ENCODE measurements around the gene OLIG2. TPM values are rescaled to one million over a fixed set of nuclear protein-coding genes. Genes with fewer than 3 reads are reported as not detected.
A peak's percentile ranks its signal among the peaks of the same experiment; 100 is the strongest.

Gene OLIG2
- total RNA-seq, 1 experiment from 2014 or later = not detected

DNA sequence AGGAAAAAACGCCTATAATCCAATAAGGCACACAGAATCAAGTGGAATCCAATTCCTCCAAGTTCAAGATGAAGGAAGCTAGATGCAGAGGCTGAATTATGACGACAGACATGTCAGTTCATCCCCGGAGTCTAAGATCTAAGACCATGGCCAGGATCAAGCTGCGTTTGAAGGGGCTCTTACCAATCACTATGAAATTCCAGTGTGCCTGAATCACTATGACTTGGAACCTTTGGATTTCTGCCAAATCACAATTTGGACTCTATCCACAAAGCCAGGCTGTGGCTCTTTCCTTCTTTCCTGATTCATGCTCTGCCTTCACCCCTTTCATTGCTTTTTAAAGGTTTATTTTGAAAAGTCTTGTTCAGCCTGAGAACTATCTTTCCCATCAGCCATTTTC, 17.1 kb downstream of the OLIG2 start:
- intact Hi-C loops (cut with micrococcal nuclease) = no loop called here
- Histone ChIP-seq H3K9me2 (ENCODE audit: insufficient read depth) (no peaks in the 10 kb centered on the region), H2AFZ (ENCODE audit: low read depth, low read length, poor library complexity, severe bottlenecking) (no peak overlapping the region), H3K9me3 (ENCODE audit: control insufficient read depth in 1 of 2, insufficient read depth in 1 of 2, low read depth in 1 of 2, low read length in 2 of 2) (no peaks in the 10 kb centered on the region), H4K20me1 (ENCODE audit: insufficient read depth) (no peaks in the 10 kb centered on the region), H3K27me3 (ENCODE audit: insufficient read depth, low read length) (peaks cover 31% of the 10 kb centered on the region; the same call in 1 of the 2 replicates), H3K9ac (ENCODE audit: low read length) (no peak overlapping the region), H3K27ac (ENCODE audit: low read depth, low read length) (no peak overlapping the region), H3K79me2 (ENCODE audit: insufficient read depth, low read length) (no peaks in the 10 kb centered on the region), H3K36me3 (ENCODE audit: control insufficient read depth in 1 of 2, insufficient read depth in 2 of 2, low read length in 2 of 2) (no peaks in the 10 kb centered on the region), H3K4me1 (ENCODE audit: control insufficient read depth in 1 of 2, insufficient read depth in 2 of 2, low read length in 2 of 2) (peaks cover 9 to 17% of the 10 kb centered on the region in 2 experiments), H3K4me3 (replicated peaks in 1 of 2; ENCODE audit: low read depth in 1 of 2, low read length in 2 of 2) (no peak overlapping the region), H3K4me2 (ENCODE audit: low read length) (peak overlapping the region; percentile 47)
- RAD21 ChIA-PET (ENCODE audit: low non-redundant PET in 1 of 2, low total read pairs in 2 of 2, uncharacterized antibody in 2 of 2, unreplicated experiment in 2 of 2) = no interaction called here
- no TSS peak for BruUV-seq (replicated peaks)
- ATAC-seq (peak; percentile 81), DNase-seq (ENCODE audit: low read depth, low spot score) (peak; percentile 50)
- CTCF ChIA-PET = no interaction called here
- POLR2A ChIA-PET = no interaction called here
- TF ChIP-seq FOSL1 (IDR thresholded peaks at IDR 0.05; ENCODE audit: low read depth) (peak; percentile 45; the same call in 1 of the 2 replicates), JUND (IDR thresholded peaks at IDR 0.05) (peak; percentile 31; the same call in 1 of the 2 replicates), ZNF274 (IDR thresholded peaks at IDR 0.05; ENCODE audit: low read depth, low read length) (no peak), TCF7L2 (IDR thresholded peaks at IDR 0.05; ENCODE audit: borderline replicate concordance, extremely low read depth, insufficient read depth, insufficient read length) (peak; percentile 44)
- TF ChIP-seq, protein P1, sequence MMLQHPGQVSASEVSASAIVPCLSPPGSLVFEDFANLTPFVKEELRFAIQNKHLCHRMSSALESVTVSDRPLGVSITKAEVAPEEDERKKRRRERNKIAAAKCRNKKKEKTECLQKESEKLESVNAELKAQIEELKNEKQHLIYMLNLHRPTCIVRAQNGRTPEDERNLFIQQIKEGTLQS (IDR thresholded peaks at IDR 0.05) = no peak

DNA sequence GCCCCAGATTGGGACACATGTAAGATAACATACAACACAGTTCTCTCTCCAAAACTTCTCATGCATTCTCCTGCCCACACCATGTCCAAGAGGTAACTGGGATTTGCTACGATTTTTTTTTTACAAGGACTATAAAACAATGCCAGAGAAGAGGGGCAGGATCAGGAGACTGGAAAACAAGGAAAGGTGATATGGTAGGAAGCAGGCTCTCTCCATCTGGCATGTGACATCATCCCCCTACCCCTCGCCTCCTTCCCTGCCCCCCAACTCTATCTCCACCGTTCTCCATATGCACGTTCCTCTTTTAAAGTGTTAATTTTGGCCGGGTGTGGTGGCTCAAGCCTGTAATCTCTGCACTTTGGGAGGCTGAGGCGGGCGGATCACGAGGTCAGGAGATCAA, 20.7 kb downstream of the OLIG2 start:
- H3K27me3 ChIP-seq (ENCODE audit: insufficient read depth, low read length) = peaks cover 43% of the 10 kb centered on the region; the same call in 1 of the 2 replicates
- H3K4me3 ChIP-seq (replicated peaks in 1 of 2; ENCODE audit: low read depth in 1 of 2, low read length in 2 of 2) = no peak overlapping the region
- no peaks in the 10 kb centered on the region for H3K36me3 ChIP-seq (ENCODE audit: control insufficient read depth in 1 of 2, insufficient read depth in 2 of 2, low read length in 2 of 2)
- H4K20me1 ChIP-seq (ENCODE audit: insufficient read depth) = no peaks in the 10 kb centered on the region
- DNase-seq (ENCODE audit: low read depth, low spot score) (no peak), ATAC-seq (no peak)
- no peak overlapping the region for H3K4me2 ChIP-seq (ENCODE audit: low read length)
- H3K27ac ChIP-seq (ENCODE audit: low read depth, low read length) = no peak overlapping the region
- CTCF ChIA-PET = no interaction called here
- POLR2A ChIA-PET = no interaction called here
- no peaks in the 10 kb centered on the region for H3K79me2 ChIP-seq (ENCODE audit: insufficient read depth, low read length)
- TF ChIP-seq SP1 (IDR thresholded peaks at IDR 0.05; ENCODE audit: low read depth) = no peak
- no peak for TF ChIP-seq REST (IDR thresholded peaks at IDR 0.05; ENCODE audit: low read depth)
- no peak for TF ChIP-seq SIN3A (IDR thresholded peaks at IDR 0.05; ENCODE audit: low read depth)
- TF ChIP-seq YY1 (IDR thresholded peaks at IDR 0.05; ENCODE audit: extremely low read depth, insufficient replicate concordance, low read depth, low read length) = no peak
- no peak for TF ChIP-seq FOSL1 (IDR thresholded peaks at IDR 0.05; ENCODE audit: low read depth)
- TF ChIP-seq, protein P1 (IDR thresholded peaks at IDR 0.05) = no peak
- no peak for TF ChIP-seq TCF7L2 (IDR thresholded peaks at IDR 0.05; ENCODE audit: borderline replicate concordance, extremely low read depth, insufficient read depth, insufficient read length)
- no TSS peak for BruUV-seq (replicated peaks)
- H3K9me2 ChIP-seq (ENCODE audit: insufficient read depth) = no peaks in the 10 kb centered on the region
- intact Hi-C loops (cut with micrococcal nuclease) = no loop called here
- H3K4me1 ChIP-seq (ENCODE audit: control insufficient read depth in 1 of 2, insufficient read depth in 2 of 2, low read length in 2 of 2) = peaks cover 9 to 17% of the 10 kb centered on the region in 2 experiments
- H2AFZ ChIP-seq (ENCODE audit: low read depth, low read length, poor library complexity, severe bottlenecking) = no peak overlapping the region
- no peaks in the 10 kb centered on the region for H3K9me3 ChIP-seq (ENCODE audit: control insufficient read depth in 1 of 2, insufficient read depth in 1 of 2, low read depth in 1 of 2, low read length in 2 of 2)
- RAD21 ChIA-PET (ENCODE audit: low non-redundant PET in 1 of 2, low total read pairs in 2 of 2, uncharacterized antibody in 2 of 2, unreplicated experiment in 2 of 2) = no interaction called here
- H3K9ac ChIP-seq (ENCODE audit: low read length) = no peak overlapping the region
